T-helper 22 cell (primary cell): Measurements from ENCODE around the gene CDYL.

Experiments used
- DNase-seq: peaks from one replicate; pipeline ENCODE4 v3.0.0-alpha.2; 2020; ENCODE audit warnings: low read depth

The CDYL gene

GRCh38 chr6:4885341-4885933, 109.2 kb downstream of the CDYL start:
- DNase-seq: no peak

GRCh38 chr6:4888841-4889240, 112.6 kb downstream of the CDYL start:
- no peak for DNase-seq

GRCh38 chr6:4889701-4890100, 113.5 kb downstream of the CDYL start:
- DNase-seq: no peak

GRCh38 chr6:4890191-4890590, 114.0 kb downstream of the CDYL start:
- DNase-seq: no peak

GRCh38 chr6:4890627-4891026, 114.4 kb downstream of the CDYL start:
- no peak for DNase-seq

GRCh38 chr6:4891141-4891540, 114.9 kb downstream of the CDYL start:
- no peak for DNase-seq

GRCh38 chr6:4892785-4893485, 116.7 kb downstream of the CDYL start:
- no peak for DNase-seq

- no peak for DNase-seq
Measured at GRCh38 chr6:4894049-4894448, 117.8 kb downstream of the CDYL start.

GRCh38 chr6:4895971-4896370, 119.8 kb downstream of the CDYL start:
- DNase-seq: no peak

- DNase-seq: no peak
Measured at GRCh38 chr6:4896401-4896800, 120.2 kb downstream of the CDYL start.

GRCh38 chr6:4899249-4900034, 123.2 kb downstream of the CDYL start:
- DNase-seq: no peak

- no peak for DNase-seq
Measured at GRCh38 chr6:4901386-4902061, 125.3 kb downstream of the CDYL start.

- no peak for DNase-seq
Measured at GRCh38 chr6:4902363-4902762, 126.2 kb downstream of the CDYL start.

GRCh38 chr6:4903121-4903520, 126.9 kb downstream of the CDYL start:
- no peak for DNase-seq

GRCh38 chr6:4903751-4904370, 127.7 kb downstream of the CDYL start:
- no peak for DNase-seq

GRCh38 chr6:4904461-4905025, 128.3 kb downstream of the CDYL start:
- DNase-seq: no peak

GRCh38 chr6:4905826-4906225, 129.6 kb downstream of the CDYL start:
- no peak for DNase-seq

GRCh38 chr6:4906293-4907276, 130.4 kb downstream of the CDYL start:
- no peak for DNase-seq

- no peak for DNase-seq
Measured at GRCh38 chr6:4907602-4908001, 131.4 kb downstream of the CDYL start.

- no peak for DNase-seq
Measured at GRCh38 chr6:4908062-4908461, 131.9 kb downstream of the CDYL start.
